HG02759 (cell line): ENCODE measurements around the gene ZSCAN25.
"Not testable (repeated sequence)": the region's sequence is repeated elsewhere in the genome, so short reads cannot be mapped to it uniquely, and the experiment has no call there.

Source experiments
- ATAC-seq: cut with Tn5 transposase; IDR thresholded peaks from one replicate; pipeline ENCODE4 v1.9.1; 2021; ENCODE audit warnings: mild to moderate bottlenecking, moderate library complexity; ENCODE audit not compliant: unreplicated experiment

Gene ZSCAN25

DNA sequence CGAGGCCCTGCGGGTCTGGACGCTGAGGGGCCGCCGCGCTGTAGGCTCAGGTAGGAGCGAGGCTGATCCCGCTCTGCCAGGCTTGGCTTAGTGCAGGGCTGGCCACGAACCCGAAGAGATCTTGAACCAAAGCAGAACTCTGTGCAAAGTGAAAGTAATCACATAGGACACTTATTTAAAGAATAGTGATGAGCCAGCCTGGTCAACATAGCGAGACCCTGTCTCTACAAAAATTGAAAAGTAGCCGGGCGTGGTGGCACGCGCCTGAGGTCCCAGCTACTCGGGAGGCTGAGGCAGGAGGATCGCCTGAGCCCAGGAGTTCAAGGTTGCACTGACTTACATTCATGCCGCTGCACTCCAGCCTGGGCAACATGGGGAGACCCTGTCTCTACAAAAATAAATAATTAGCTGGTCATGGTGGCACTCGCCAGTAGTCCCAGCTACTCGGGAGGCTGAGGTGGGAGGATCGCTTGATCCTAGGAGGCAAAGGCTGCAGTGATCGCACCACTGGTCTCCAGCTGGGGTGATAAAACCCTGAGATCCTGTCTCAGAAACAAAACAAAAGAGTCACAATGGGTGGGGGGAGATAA, 541 bp downstream of the ZSCAN25 start:
- no peak for ATAC-seq

DNA sequence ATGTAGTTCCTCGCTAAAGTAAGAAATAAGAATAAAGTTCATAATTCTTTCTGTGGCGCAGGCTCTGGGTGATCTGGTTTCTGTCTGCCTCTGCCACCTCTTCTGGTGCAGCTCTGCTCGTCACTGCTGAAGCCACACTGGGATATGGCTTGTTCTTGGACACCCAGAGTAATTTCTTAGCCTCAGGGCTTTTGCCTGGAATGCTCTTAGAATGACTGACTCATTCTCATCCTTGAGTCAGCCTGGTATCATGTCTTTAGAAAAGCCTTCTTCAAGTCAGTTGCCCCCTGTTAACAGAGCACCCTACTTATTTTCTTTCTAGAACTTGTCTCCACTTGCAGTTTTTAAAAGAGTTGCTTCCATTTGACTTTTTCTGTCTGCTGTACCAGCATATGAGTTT, 2.0 kb downstream of the ZSCAN25 start:
- no peak for ATAC-seq

DNA sequence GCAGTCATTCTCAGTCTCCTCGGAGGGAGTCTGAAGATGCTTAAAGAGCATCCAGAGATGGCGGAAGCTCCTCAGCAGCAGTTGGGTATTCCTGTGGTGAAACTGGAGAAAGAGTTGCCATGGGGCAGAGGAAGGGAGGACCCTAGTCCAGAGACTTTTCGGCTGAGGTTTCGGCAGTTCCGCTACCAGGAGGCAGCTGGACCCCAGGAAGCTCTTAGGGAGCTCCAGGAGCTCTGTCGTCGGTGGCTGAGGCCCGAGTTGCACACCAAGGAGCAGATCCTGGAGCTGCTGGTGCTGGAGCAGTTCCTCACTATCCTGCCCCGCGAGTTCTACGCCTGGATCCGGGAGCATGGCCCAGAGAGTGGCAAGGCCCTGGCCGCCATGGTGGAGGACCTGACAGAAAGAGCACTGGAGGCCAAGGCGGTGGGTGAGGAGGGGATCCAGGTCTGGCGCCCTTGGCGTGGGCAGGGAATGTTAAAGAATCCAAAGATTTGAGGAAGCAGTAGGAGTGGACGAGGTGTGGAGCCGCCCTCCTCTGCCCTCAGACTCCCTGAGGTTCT, 2.9 kb downstream of the ZSCAN25 start:
- no peak for ATAC-seq

DNA sequence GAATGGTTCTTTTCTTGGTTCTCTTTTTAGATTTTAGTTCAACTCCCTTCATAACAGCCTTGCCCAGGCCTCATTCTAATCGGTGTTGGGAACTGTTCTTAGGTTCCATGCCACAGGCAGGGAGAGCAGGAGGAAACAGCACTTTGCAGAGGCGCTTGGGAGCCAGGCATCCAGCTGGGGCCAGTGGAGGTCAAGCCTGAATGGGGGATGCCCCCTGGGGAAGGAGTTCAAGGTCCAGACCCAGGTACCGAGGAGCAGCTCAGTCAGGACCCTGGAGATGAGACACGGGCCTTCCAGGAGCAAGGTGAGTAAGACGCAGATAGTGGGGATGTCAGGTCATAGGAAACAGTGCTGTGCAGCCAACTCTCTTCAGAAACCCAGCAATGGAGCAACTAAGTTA, 4.5 kb downstream of the ZSCAN25 start:
- ATAC-seq: no peak

DNA sequence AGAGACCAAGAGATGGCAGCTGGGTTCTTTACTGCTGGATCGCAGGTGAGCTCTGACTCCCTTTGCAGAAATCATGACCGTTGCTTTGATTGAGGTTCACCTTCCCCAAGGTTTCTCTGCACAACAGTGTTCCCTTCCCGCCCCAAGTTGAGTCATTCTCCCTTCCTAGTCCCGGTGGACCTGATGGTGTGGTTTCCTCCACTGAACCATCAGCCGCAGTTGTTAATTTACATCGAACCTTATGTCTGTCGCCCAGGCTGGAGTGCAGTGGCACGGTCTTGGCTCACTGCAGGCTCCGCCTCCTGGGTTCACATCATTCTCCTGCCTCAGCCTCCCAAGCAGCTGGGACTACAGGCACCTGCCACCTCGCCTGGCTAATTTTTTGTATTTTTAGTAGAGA, 5.8 kb downstream of the ZSCAN25 start:
- no peak for ATAC-seq

DNA sequence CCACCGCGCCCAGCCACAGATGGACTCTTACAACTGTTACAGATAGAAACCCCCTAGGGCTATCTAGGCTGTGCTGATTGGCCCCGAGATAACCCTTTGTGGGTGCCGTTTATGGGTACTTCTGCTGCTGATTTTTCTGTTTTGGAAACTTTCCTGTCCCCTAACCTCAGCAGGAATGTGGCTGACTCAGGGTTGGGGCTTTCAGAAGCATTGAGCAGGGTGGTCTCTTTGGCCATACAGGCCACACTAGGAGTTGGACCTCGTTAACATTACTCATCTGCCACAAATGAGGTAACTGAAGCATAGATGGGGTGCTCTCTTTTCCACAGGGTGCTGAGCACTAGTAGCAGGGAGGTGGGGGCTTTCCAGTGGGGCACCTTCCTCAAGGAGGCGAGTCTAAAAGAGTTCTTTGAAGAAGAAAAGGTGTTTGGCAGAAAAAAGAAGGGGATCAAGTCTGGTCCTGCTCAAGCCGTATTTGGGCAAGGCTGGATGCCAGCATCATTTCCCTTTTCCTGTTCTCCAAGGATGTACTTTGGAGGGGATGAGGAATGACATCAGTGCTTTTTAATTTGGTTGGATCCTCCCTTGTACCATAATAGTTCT, 6.4 kb downstream of the ZSCAN25 start:
- no peak for ATAC-seq

DNA sequence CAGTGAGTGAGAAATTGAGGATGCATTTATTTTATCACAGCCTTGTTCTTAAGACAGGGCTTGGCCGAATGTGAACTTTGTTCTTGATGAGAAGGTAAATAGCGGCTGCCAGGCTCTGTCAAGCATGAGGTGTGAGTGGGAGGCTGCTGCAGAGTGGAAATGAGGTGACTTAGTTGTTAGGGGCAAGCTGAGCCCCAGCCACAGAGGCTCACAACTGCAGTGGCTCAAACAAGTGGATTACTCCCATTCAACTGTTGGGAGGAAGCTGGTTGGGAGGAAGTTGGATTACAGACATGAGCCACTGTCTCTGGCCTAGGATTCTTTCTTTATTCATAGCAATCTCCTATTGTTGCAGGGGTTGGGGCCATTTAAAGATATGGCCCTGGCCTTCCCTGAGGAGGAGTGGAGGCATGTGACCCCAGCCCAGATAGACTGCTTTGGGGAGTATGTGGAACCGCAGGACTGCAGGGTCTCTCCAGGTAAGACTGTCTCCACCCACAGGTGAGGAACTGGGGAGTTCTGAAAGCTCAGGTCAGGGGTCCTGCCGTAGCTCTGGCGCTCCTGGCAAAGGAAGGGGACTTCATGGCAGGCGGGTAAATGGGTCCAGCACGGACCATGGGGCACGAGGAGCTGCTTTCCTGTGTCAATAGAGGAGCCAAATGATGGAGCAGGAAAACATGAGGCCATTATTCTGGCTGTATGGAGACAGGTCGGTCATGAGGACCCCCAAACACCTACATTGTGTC, 7.1 kb downstream of the ZSCAN25 start:
- ATAC-seq: no peak

DNA sequence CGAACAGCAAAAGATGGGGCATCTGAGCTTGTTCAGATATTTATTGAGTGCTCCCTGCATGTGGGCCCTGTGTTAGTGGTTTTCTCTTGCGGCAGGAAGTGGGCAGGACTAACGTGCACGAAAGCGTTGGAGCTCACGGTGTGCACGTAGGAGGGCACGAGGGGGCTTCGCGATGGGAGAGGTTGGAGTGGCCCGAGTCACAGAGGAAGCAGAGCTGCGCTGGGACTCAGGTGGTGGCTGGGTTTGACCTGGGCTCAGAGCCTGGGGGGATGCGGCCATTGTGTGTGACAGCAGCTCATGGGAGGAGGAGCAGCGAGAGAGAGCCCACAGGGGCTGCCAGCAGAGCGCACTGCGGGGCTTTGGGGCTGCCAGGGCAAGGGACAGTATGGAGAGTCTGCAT, 7.7 kb downstream of the ZSCAN25 start:
- no peak for ATAC-seq

DNA sequence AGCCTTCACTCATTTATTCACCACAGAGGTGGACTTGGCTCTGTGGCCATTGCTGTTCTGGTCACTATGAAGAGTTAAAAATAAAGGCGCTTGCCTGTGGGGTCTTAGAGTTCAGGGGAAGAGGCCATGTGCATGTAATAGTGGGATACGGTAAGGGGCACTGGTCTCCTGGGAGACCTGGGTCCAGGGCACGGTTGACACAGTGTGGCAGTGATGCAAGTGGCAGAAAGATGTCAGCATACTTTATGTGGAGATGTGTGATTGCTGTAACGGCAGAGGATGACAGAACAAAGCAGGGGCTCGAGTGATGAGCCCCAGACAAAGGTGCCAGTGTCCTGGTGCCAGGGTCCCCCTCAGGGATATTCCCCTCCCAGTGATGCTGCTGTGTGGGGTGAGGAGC, 8.6 kb downstream of the ZSCAN25 start:
- no peak for ATAC-seq

DNA sequence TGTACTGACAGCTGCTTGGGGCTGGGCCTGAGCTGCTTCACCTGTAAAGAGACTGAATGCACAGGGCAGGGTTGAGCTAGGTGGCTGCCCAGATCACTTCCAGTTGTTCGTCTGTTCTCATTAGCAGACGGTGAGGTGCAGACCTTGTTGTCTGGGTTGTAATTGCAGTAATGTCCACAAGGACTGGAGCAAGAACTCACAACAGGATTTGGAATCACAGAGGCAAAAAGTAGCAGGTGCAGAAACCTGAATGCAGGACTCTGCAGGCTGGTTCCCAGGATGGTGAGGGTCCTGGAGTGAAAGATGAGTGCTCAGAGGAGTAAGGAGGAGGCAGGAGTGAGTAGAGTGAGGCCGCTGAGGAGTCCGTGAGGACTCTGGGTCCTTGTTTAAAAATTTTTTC, 9.2 kb downstream of the ZSCAN25 start:
- no peak for ATAC-seq

DNA sequence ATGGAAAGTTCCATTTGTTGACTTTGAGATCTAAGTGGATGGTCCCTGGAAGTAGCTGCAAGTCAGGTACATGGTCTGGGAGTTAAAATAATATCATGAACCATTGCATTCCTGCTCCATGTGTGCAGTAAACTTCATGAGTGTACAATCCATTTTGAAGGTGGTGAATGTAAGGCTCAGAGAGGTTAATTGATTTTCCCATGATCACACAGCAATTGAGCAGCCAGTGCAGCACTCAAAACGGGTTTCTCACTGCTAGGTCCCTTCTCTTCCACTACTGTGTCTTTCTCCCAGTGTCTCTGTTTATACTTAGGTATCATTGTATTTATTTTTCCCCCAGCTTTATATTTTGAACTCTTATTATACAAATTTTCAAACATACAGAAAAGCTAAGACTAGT, 9.9 kb downstream of the ZSCAN25 start:
- no peak for ATAC-seq

DNA sequence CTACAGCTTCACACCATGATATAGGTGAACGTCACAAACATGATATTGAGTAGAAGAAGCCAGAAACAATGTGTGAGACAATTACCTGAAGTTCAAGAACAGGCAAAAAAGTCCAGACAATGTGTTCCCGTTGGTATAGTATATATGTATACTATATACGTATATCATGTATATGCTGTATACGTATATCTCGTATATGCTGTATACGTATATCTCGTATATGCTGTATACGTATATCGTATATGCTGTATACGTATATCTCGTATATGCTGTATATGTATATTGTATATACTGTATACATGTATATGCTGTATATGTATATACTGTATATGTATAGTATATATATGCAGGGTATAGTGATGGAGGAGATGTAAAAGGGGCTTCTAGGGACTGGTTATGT, 10.8 kb downstream of the ZSCAN25 start:
- ATAC-seq: no peak

DNA sequence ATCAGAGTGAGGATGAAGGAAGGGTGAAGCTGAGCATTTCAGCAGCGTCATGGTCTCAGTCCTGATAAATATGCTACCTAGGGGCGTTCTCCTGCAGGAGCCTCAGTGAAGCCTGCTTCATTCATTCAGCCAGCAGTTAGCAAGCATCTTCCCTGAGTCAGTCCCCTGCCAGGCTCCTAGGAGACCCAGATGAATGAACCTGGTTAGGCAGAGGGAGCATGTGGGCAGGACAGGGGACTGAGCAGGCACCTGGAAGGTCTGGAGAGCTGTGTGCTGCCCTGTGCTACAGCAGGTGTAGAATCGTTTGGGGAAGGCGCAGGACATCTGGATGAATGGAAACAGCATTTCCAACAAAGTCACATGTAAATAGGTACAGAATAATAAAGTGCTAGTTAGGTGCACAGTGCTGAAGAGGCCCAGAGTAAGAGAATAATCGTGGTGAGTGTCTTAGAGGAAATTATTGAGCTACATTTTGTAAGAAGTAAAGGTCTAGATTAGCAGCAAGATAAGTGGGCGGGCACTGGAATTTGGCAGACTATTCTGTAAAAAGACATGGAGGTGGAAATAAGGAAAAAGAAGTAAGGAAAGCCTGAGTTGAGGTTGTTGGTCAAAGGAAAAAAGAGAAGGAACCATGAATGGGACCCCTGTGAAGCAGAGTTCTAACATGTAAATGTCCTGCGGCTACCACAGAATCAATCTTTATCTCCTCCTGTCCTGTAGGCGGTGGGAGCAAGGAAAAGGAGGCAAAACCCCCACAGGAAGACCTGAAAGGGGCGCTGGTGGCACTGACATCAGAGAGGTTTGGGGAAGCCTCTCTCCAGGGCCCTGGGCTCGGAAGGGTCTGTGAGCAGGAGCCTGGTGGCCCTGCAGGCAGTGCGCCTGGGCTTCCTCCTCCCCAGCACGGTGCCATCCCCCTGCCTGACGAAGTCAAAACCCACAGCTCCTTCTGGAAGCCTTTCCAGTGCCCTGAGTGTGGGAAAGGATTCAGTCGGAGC, 12.0 kb downstream of the ZSCAN25 start:
- ATAC-seq: no peak

DNA sequence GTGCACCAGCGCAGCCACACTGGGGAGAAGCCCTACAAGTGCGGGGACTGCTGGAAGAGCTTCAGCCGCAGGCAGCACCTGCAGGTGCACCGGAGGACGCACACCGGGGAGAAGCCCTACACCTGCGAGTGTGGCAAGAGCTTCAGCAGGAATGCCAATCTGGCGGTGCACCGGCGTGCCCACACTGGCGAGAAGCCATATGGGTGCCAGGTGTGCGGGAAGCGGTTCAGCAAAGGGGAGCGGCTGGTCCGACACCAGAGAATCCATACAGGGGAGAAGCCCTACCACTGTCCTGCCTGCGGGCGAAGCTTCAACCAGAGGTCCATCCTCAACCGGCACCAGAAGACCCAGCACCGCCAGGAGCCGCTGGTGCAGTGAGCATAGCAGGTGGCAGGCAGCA, 12.9 kb downstream of the ZSCAN25 start:
- no peak for ATAC-seq

DNA sequence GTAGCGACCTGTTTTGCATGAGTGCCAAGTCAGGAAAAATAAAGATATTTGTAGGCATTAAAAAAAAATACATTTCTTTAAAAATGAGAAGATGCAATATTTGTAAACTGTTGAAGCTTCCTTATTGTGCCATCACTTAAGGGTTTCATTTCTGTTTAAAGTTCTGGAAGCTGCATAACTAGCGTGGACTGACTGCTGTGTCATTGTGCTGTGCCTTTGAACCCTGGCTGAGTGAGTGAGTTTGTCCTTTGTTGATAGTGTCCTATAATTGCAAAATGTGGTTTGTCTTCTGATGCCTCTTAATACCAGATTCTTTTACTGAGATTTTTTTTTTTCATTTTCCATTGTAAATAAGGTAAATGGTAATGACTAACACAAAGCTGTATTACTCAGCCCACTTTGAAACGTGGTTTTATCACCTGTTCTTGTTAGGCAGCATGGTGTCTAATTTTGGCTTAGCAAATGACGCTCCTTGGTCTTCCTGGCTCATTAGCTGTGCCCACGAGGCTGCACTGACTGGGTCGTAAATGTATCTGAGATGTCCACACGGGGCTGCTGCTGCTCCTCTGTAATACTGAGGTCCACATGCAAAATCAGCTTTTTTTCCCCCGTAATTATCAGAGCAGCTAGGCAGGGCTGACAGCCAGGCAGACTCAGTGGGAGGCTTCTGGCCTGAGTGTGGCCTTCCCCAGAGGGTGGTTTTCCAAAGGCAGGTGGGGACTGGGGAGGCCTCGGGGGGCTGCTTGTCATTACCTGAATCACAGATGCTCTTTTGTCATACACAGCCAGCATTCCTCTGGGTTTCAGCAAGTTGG, 14.8 kb downstream of the ZSCAN25 start:
- ATAC-seq: no peak

DNA sequence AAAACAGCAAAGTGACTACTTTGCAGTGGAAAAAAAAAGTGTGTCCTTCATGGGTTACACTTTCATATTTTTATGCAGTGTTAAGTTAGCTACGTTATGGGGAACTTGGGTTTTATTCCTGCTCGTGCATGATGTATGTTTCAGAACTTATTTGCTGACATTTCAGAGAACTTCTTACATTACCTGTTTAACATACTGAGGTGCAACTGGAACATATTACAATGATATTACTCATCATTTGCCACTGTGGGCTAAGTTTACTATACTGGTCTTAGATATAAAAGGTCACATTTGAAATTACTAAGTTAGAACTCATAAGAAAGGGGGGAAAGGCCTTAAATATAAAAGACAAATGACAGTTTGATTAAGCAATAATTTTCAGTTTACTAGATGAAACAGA, 20.7 kb downstream of the ZSCAN25 start:
- not testable (repeated sequence) for ATAC-seq

DNA sequence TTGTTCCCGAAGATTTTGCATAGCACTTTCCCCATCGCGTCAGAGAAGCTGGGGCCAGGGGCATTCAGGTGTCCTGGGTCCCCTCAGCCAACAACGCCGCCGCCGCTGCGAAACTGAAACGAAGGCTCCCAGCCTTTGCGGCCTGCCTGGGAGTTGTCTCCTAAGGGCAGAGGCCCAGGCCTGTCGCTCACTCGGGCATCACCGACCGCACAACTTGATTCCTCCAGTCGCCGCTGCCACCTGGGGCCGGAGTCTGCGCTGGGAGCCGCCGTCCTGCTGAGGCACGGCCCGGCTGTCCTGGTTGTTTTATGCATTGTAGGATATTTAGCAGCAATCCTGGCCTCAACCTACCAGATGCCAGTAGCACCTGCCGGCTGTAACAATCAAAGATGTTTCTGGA, 22.0 kb downstream of the ZSCAN25 start:
- ATAC-seq: no peak

DNA sequence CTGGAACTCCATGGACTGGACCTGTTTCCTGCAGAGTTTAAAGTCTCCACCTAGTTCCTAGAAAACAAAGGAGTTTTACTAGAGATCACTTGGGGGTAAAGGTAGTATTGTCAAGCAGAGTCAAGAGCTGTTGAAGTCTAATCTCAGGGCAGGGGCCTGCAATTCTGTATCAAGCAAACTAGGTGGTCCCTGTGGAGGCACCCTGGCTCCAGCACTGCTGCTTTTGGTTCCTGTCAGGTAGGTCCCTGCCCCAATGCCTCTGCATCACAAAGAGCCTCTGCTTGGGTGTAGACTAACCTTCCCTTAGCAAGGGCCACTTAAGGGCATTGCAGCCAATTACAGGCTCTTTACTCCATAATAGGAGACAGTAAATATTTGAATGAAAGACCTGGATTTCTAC, 22.5 kb downstream of the ZSCAN25 start:
- ATAC-seq: no peak

DNA sequence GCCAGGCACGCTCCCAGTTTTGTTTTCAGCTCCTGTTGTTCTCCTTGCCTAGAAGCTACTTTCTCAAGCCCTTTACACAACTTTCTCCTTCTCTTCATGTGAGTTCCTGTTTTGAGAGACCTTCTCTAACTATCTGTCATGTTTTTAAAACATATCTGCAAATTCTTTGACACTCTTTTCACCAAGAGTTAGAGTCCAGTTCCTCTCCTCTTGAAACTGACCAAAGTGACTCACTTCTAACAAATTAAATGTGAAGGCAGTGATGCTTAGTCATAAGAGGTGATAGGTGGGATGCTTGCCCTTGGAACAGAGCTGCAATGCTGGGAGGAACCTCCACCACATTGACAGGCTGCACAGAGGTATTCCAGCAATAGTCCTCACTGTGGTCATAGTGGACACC, 25.3 kb downstream of the ZSCAN25 start:
- ATAC-seq: no peak

DNA sequence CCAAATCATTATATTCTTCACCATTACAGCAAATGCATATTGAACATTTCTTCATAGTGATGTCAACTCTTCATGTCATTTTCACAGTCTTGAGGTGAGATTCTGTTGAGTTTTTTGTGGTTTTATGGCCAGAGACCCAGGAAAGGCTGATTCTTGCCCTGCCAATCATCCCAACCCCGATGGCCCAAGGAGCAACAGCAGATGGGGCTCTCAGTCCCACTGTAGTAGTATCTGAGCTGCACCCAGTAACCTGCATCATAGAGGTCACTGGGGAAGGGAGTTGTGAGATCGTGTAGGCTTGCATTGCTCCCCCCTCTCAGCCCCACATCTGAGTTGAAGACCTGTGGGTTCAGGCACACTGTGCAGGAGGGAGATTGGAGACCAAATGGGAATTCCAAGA, 26.7 kb downstream of the ZSCAN25 start:
- no peak for ATAC-seq
